HPDE6-E6E7 (cell line): ENCODE data around the gene APOBEC4.
"Not testable (repeated sequence)": the region's sequence is repeated elsewhere in the genome, so short reads cannot be mapped to it uniquely, and the experiment has no call there.

Source experiments
- DNase-seq: peaks from one replicate; pipeline ENCODE4 v3.0.0; 2011; ENCODE audit warnings: missing footprints; ENCODE audit errors: extremely low spot score

Gene APOBEC4

GRCh38 chr1:183634429-183635065 lies 18.6 kb downstream of the APOBEC4 start:
- DNase-seq: no peak

- DNase-seq: no peak
These were observed 19.3 kb downstream of the APOBEC4 start for GRCh38 chr1:183633676-183634343.

- no peak for DNase-seq
These were observed 20.2 kb downstream of the APOBEC4 start for GRCh38 chr1:183632964-183633363.

- DNase-seq: no peak
These were observed 21.0 kb downstream of the APOBEC4 start for GRCh38 chr1:183632114-183632513.

GRCh38 chr1:183630748-183631147 lies 22.4 kb downstream of the APOBEC4 start:
- DNase-seq: no peak

GRCh38 chr1:183628537-183628936 lies 24.6 kb downstream of the APOBEC4 start:
- no peak for DNase-seq

- not testable (repeated sequence) for DNase-seq
These were observed 26.9 kb downstream of the APOBEC4 start for GRCh38 chr1:183626236-183626635.

GRCh38 chr1:183622884-183623785 lies 30.0 kb downstream of the APOBEC4 start:
- peak; percentile 65 for DNase-seq

- DNase-seq: no peak
These were observed 31.1 kb downstream of the APOBEC4 start for GRCh38 chr1:183622013-183622412.

- no peak for DNase-seq
These were observed 32.8 kb downstream of the APOBEC4 start for GRCh38 chr1:183620311-183620710.

GRCh38 chr1:183619781-183620180 lies 33.3 kb downstream of the APOBEC4 start:
- no peak for DNase-seq

- DNase-seq: not testable (repeated sequence)
These were observed 34.9 kb downstream of the APOBEC4 start for GRCh38 chr1:183618202-183618601.

GRCh38 chr1:183612975-183613374 lies 40.1 kb downstream of the APOBEC4 start:
- DNase-seq: not testable (repeated sequence)

- DNase-seq: no peak
These were observed 40.7 kb downstream of the APOBEC4 start for GRCh38 chr1:183612407-183612806.

- no peak for DNase-seq
These were observed 42.1 kb downstream of the APOBEC4 start for GRCh38 chr1:183611021-183611420.

- DNase-seq: no peak
These were observed 43.2 kb downstream of the APOBEC4 start for GRCh38 chr1:183609759-183610452.

- peak; percentile 63 for DNase-seq
These were observed 43.8 kb downstream of the APOBEC4 start for GRCh38 chr1:183609313-183609712.

- DNase-seq: no peak
These were observed 45.7 kb downstream of the APOBEC4 start for GRCh38 chr1:183607322-183607980.

- no peak for DNase-seq
These were observed 47.2 kb downstream of the APOBEC4 start for GRCh38 chr1:183605904-183606303.

- no peak for DNase-seq
These were observed 48.3 kb downstream of the APOBEC4 start for GRCh38 chr1:183604815-183605214.
